ENCODE measurements around the gene HYPK.
"Not testable (repeated sequence)": the region's sequence is repeated elsewhere in the genome, so short reads cannot be mapped to it uniquely, and the experiment has no call there.

Gene HYPK

DNA sequence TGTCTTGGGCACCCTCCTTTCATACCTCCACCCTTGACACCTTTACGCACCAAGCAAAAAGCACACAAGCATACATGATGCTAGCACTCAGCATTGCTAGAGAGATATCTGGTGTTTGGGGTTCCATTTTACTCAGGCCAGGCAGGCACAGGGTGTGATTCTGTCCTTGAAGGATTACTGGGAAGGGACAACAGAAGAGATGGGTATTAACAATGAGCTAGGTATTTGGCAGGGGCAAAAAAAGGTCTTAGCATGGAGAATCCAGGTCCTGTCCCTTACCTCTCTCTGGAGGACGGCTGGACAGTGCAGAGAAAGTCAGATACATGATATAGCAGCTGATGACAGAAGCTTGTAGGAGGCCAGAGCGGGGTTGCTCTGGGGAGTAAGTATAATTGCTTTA lies 3.8 kb upstream of the HYPK start:
- DNase-seq, result no peak

DNA sequence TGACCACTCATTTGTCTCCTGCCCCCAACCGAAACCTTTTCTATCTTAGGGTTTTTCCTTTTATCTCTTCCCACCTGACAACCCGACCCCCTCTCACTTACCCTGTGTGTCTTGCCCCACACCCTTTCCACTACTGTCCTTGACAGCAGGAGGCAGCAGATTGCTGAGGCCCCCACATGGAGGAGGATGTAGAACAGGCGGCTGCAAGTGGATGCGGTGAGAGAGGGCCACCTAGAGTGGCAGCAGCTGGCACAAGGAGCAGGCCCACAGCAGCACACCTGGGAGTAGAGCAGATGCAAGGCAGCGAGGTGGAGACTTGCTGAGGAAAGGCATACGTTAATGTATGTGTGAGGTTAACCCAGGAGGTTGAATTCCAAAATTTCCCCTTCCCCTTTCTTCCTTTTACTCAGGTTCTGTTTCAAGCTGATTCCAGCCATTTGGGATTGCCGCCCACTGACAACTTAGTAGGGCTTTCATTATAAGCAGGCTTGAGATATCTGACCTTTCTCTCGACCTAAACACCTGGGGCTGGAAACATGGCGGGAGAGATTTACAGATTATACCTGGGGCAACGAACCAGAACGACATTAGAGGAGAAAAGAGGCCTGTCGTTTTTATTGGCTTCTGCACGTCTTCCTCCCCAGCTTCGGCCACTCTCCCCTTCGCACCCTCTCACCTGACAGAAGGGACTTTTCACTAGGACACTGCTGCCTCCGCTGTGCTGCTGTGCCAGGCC lies 1.0 kb upstream of the HYPK start:
- DNase-seq, result no peak

- no peak for DNase-seq
These were observed 484 bp upstream of the HYPK start, which contains the start of gene SERINC4 for GRCh38 chr15:43799945-43800285. TSS of gene SERINC4 (minus strand) at chr15:43800220. CDS start at chr15:43799986, 234 bp downstream.

GRCh38 chr15:43802676-43803075 lies 2.3 kb downstream of the HYPK start:
- DNase-seq, result not testable (repeated sequence)

DNA sequence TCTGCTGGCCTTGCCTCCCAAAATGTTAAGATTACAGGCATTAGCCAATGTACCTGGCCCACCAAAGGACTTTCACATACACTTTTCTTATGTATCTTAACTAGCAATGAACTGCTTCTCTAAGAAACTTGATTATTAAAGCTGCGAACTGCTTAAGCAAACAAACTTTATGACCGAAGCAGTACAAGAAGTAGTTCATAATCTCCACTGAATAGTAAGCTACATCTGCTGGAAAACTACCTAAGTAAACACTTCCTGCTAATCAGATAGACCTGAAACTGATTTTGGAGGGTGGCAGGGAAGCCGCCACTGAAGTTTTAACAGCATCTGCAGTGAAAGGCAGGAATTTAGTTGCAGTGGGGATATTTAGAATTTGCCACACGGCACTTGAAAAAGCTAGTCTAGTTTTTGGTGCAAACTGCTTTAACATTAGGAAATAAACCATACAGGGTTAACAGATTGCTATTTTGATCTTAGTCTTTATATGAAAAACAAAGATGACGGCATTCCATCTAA lies 8.1 kb downstream of the HYPK start:
- DNase-seq, result no peak

GRCh38 chr15:43808960-43809678 lies 8.7 kb downstream of the HYPK start:
- no peak for DNase-seq

DNA sequence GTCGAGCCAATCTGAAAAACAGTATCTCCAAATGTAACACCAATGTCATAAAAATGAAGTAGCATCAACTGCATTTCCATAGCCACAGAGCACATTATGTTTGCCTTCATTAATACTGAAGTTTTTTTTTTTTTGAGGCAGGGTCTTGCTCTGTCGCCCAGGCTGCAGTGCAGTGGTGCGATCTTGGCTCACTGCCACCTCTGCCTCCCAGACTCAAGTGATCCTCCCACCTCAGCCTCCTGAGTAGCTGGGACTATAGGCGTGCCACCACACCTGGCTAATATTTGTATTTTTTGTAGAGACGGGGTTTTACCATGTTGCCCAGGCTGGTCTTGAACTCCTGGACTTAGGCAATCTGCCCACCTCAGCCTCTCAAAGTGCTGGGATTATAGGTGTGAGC lies 14.7 kb downstream of the HYPK start:
- DNase-seq, result not testable (repeated sequence)

DNA sequence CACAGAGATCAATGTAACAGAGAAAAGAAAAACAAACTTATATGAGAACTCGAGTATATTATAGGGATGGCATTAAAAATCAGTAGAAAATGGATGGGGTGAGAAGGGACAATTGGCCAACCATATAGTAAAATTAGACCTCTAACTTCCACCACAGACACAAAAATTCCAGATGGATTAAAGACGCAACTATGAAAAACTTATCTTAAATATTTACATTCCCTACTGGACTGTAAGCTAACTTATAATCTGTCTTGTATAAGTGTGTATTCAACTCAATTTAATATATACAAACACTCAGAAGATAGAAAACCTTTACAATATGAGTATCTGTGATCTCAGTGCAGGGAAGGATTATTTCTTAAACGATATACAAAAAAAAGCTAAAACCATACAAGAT lies 21.1 kb downstream of the HYPK start:
- no peak for DNase-seq

DNA sequence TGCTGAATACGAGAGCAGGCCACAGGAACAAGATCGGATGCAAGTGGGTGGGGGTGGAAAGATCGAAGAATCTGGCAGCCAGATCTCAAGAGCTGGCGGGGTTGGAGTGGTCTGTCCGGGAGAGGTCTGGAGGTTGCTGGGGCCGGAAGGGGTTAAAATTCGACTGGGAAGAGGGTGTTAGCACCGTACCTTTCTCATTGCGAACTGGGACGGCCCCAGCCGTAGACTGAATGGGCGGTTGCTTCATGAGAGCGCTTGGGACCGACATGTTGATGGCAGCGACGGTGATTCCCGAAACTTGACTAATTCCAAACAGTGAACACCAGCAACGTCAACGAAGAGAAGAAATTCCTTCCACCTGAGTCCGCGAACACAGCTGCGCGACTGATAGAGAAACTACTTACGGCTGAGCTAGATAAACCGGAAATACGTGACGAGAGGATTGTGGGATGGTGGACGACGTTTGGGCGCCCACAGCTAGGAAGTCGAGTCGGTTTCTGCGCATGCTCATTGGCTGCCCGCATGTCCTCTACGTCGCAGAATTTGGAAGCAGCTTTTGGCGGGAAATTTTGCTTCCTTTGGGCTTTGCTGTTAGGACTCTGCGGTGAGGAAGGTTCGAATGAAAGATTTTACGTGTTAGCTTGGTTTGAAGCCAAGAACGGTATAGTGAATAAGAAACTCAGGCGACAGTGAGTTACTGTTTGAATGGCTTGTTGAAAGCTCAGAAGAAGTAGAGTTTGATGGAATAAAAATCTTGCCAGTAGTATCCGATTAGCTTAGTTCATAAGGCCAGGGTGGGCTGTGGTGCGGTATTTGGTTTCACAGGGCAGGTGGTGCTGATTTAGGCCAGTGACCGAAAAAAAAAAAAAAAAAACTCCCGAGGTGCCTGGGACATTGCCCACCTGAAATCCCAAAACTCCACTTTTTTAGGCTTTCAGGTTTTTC lies 24.2 kb downstream of the HYPK start, which contains the start of gene MFAP1:
MFAP1 (minus strand) TSS at position 389 of the 945 bp plus-strand sequence; CDS start at position 268, 121 bp downstream.
- DNase-seq, result peak; percentile 82

GRCh38 chr15:43825305-43825704 lies 24.9 kb downstream of the HYPK start:
- not testable (repeated sequence) for DNase-seq

DNA sequence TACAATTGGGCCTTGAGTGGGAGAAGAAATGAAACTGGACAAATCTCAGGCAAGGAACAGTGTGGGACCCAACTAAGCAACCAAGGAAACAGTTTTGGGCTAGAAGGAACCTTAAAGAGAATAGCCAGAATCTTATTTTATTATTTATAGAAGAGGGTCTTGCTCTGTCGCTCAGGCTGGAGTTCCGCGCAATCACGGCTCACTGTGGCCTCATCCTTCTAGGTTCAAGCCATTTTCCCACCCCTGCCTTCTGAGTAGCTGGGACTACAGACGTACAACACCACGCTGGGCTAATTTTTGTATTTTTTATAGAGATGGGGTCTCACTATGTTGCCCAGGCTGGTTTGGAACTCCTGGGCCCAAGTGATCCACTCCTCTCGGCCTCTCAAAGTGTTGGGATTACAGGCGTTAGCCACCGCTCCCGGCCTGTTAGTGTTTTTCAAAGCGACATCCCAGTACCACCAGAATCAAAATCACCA lies 25.7 kb downstream of the HYPK start:
- DNase-seq, result no peak

DNA sequence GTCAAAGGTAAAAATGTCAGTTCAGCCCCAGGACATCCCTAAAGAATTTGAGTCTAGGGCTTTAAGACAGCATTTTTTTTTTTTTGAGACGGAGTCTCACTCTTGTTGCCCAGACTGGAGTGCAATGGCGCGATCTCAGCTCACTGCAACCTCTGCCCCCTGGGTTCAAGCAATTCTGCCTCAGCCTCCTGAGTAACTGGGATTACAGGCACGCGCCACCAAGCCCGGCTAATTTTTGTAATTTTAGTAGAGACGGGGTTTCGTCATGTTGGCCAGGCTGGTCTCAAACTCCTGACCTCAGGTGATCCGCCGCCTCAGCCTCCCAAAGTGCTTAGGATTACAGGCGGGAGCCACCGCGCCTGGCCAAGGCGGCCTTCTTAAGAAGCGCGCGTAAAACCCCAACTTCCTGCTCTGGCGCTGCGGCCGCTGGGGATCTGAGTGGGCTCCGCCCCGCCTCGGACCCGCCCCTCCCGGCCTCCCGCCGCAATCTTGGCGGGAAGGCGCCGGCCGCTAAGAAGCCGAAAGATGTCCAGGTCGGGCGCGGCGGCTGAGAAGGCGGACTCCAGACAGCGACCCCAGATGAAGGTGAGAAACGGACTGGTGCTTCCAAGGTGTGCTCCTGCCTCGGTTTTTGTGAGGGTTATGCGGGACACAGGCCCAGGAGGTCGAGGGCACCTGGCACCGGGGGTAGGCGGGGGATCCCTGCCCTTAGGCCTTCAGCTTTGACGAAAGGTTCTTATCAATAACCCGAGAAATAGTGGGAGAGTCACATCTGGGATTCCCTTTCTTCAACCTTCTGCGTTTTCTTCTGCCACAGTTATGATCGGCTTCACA lies 26.3 kb downstream of the HYPK start, which contains the start of gene WDR76:
WDR76 (plus strand) TSS at position 495 of the 834 bp plus-strand sequence; CDS start at position 526, 31 bp downstream.
- peak; percentile 63 for DNase-seq

DNA sequence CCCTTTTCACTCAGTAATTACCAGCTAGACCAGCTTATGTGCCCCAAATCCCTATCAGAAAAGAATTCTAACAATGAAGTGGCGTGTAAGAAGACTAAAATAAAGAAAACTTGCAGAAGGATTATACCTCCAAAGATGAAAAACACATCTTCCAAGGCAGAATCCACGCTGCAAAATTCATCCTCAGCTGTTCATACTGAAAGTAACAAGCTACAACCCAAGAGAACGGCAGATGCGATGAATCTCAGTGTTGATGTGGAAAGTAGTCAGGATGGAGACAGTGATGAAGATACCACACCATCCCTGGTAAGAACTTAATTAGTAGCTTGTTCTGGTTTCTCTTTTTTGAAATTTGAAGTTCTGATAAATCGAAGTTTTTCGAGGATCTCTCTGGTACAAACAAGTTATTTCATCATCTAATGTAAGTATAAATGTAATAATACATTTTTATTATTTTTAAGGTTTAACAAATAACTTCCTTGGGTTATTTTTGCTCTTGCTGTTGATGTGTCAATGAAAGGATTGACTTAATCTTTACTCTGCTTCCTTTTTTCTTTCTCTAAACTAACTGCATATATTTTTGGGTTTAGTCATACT lies 27.8 kb downstream of the HYPK start:
- DNase-seq, result no peak

DNA sequence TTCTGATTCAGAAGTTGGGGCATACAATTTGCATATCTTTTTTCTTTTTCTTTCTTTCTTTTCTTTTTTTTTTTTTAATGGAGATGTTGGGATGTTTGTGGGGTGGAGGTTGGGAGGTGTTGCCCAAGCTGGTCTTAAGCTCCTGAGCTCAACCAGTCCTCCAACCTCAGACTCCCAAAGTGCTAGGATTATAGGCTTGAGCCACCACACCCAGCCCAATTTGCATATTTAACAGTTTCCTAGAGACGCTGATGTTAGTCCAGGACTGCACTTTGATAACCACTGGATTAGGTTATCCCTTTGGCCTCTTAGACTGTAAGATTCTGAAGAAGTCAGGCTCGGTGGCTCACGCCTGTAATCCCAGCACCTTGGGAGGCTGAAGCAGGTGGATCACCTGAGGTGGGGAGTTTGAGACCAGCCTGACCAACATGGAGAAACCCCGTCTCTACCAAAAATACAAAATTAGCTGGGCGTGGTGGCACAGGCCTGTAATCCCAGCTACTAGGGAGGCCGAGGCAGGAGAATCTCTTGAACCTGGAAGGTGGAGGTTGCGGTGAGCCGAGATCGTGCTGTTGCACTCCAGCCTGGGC lies 29.6 kb downstream of the HYPK start:
- DNase-seq, result not testable (repeated sequence)

- DNase-seq, result not testable (repeated sequence)
These were observed 30.4 kb downstream of the HYPK start for GRCh38 chr15:43830691-43831275.

DNA sequence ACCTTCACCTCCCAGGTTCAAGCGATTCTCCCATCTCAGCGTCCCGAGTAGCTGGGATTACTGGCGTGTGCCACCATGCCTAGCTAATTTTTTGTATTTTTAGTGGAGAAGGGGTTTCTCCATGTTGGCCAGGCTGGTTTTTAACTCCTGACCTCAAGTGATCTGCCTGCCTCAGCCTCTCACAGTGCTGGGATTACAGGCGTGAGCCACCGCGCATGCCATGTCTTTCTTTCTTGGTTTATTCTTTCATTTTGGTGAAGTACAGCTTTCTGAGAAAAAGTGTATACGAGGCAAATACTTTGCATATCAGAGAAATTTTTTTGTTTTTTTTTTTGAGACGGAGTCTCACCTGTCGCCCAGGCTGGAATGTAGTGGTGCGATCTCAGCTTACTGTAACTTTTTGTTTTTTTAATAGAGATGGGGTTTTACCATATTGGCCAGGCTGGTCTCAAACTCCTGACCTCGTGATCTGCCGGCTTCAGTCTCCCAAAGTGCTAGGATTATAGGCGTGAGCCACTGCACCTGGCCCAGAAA lies 31.2 kb downstream of the HYPK start:
- not testable (repeated sequence) for DNase-seq

- not testable (repeated sequence) for DNase-seq
These were observed 32.1 kb downstream of the HYPK start for GRCh38 chr15:43832485-43832884.

DNA sequence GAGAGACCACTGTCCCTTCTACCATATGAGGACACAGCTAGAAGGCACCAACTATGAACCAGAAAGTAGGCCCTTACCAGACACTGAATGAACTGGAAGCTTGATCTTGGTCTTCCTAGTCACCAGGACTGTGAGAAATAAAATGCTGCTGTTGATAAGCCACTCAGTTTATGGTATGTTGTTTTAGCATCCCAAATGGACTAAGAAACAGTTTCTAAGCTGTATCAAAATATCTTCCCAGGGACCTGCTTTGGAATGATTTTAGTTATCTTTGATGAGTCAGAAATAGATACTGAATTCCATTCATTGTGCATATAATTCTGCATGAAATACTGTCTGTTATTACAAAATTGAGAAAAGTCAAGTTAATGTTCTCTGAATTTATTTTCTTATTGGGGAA lies 45.0 kb downstream of the HYPK start:
- DNase-seq, result no peak

DNA sequence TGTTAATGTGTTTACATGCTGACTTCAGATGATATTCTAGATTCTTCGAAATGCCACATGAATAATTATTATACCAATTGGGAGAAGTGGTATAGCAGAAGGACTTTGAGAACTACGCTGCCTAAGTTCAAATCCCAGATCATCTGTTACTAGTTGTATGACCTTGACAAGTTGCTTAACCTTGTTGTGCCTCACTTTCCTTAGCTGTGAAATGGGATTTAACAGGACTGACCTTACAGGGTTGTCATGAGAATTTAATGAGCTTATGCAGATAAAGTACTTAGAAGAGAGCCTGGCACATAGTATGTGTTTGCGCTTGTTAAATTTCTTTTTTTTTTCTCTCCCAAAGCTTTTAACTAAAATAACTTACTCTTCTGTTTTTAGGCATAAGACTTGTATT lies 50.9 kb downstream of the HYPK start:
- no peak for DNase-seq

GRCh38 chr15:43852607-43853006 lies 52.2 kb downstream of the HYPK start:
- DNase-seq, result no peak
